Forelimb muscle (tissue), 1 donor: ENCODE data around the gene SLC9A9. TPM values are rescaled to one million over a fixed set of nuclear protein-coding genes. Genes with fewer than 3 reads are reported as not detected.
"Not testable (repeated sequence)": the region's sequence is repeated elsewhere in the genome, so short reads cannot be mapped to it uniquely, and the experiment has no call there.

Source experiments
- DNase-seq: peaks from one replicate; pipeline ENCODE4 v3.0.0-alpha.2; 2013; ENCODE audit warnings: low read depth
- polyA plus RNA-seq: library from polyadenylated mRNA; unstranded; fragments of 120-200 nt; gene quantifications from one replicate; pipeline ENCODE4 v1.2.1, GENCODE V29; 2013; ENCODE audit not compliant: insufficient read length

The SLC9A9 gene
- polyA plus RNA-seq, 1 donor = 10.0 TPM

GRCh38 chr3:143810166-143810952 is 37.9 kb downstream of the SLC9A9 start:
- DNase-seq = no peak

DNA sequence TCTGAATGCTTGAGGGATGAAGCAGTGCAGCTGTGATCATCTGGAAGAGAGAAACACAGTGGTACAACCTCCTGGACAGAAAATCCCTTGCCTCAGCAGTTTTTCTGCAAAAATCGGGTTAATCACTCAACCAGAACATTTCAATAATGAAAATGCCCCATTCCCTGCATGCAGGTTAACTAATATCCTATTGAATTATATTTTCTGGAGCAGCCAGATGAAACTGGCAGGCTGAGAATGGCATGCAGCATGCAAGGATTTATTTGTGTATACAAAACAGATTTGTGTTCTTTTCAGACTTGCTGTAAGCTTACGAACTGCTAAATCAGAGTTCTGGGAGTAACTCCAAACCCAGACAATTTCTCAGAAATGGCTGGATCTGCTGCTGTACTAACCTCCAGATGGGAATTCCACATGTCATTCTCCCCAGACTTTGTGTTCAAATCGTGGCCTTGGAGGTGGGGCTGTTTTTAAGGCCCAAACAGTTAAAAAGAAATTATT is 39.1 kb downstream of the SLC9A9 start:
- peak; percentile 93 for DNase-seq

GRCh38 chr3:143808030-143808429 is 40.2 kb downstream of the SLC9A9 start:
- DNase-seq = no peak

- DNase-seq = no peak
These were observed 42.2 kb downstream of the SLC9A9 start for GRCh38 chr3:143806038-143806437.

DNA sequence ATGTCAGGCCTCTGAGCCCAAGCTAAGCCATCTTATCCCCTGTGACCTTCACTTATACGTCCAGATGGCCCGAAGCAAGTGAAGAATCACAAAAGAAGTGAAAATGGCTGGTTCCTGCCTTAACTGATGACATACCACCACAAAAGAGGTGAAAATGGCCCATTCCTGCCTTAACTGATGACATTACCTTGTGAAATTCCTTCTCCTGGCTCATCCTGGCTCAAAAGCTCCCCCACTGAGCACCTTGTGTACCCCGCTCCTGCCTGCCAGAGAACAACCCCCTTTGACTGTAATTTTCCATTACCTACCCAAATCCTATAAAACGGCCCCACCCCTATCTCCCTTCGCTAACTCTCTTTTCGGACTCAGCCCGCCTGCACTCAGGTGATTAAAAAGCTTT is 42.8 kb downstream of the SLC9A9 start:
- DNase-seq = not testable (repeated sequence)

- DNase-seq = not testable (repeated sequence)
These were observed 47.2 kb downstream of the SLC9A9 start for GRCh38 chr3:143801046-143801445.

GRCh38 chr3:143798151-143798550 is 50.1 kb downstream of the SLC9A9 start:
- not testable (repeated sequence) for DNase-seq

GRCh38 chr3:143795874-143796273 is 52.4 kb downstream of the SLC9A9 start:
- no peak for DNase-seq

GRCh38 chr3:143794793-143795462 is 53.3 kb downstream of the SLC9A9 start:
- DNase-seq = no peak

DNA sequence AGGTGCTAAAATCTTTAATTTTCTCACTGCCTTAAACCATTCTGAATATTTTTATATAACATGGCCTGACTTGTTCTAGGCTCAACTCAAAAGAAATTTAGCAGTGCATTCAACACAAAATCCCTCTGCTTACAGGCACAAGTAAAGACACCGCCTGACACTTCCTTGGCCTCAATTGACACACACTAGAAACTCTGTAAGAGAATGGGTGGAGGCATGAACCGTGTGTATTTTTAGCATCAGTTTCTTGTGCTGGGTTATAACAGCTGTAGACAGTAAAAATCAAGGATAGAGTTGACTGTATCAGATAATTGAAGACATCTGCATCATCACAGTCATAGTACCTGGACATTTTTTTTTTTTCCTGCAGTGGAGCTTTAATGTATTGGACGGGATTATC is 54.3 kb downstream of the SLC9A9 start:
- no peak for DNase-seq

- no peak for DNase-seq
These were observed 56.9 kb downstream of the SLC9A9 start for GRCh38 chr3:143791386-143791785.

- DNase-seq = no peak
These were observed 61.8 kb downstream of the SLC9A9 start for GRCh38 chr3:143786219-143787191.

- DNase-seq = no peak
These were observed 63.8 kb downstream of the SLC9A9 start for GRCh38 chr3:143784446-143784845.

GRCh38 chr3:143783851-143784370 is 64.4 kb downstream of the SLC9A9 start:
- no peak for DNase-seq

GRCh38 chr3:143775459-143775858 is 72.8 kb downstream of the SLC9A9 start:
- no peak for DNase-seq

GRCh38 chr3:143771939-143772338 is 76.3 kb downstream of the SLC9A9 start:
- no peak for DNase-seq

DNA sequence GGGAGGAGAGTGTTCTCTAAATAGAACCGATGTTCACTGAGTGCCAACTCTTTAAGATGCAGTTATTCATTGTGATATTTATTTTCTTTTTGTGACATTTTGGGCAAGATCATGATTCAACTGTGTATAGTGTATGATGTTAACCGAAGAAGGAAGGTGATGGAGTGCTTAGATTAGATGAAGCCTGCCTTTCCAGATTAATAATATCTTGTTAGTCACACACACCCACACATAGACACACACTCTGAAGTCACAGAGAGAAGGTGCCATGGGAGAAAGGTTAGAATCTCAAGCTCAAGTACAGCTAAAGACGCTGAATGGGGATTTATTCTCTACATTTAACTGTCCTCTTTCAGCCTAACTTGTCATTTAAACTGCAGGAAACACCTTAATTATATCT is 77.0 kb downstream of the SLC9A9 start:
- DNase-seq = no peak

DNA sequence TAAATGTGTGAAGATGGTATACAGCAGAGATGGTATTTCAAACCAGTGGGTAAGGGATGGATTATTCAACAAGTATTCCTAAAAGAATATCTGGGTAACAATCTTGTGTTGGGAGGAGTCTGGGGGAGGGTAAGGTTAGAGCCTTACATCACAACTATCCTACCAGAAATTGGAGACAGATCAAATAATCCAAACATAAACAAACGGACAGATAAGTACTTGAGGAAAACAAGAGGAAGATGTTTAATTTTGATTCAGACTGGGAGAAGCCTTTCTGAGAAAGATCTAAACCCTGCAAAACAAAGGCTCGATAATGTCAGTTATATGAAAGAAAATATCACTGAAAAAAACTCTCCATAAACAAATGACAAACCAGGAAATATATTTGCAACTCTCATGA is 77.9 kb downstream of the SLC9A9 start:
- DNase-seq = no peak

DNA sequence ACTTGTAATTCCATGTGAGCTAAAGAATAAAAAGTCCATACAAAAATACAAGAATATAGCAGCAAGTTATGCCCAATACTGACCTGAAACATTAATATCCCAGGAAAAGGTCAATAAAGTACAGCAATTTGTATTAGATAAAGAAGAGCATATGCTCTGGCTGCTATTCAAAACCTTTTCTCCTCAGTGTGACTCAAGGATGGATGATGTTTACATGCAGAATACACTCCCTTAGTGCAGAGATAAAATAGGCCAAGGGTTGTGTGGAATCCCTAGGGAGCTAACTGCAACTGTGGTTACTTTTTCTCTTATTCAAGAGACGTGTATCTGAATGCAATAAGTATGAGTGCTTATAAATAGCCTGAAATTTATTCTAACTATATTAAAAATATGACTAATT is 78.7 kb downstream of the SLC9A9 start:
- DNase-seq = no peak

DNA sequence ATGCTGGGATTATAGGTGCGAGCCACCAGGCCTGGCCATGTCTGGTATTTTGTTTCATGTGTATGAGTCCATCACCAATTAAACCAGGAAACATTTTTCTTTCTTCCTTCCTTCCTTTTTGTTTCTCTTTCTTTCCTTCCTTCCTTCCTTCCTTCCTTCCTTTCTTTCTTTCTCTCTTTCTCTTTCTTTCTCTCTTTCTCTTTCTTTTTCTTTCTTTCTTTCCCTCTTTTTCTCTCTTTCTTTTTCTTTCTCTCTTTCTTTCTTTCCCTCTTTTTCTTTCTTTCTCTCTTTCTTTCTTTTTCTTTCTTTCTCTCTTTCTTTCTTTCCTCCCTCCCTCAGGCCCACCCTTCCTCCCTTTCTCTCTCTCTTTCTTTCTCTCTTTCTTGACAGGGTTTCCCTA is 83.4 kb downstream of the SLC9A9 start:
- DNase-seq = no peak

DNA sequence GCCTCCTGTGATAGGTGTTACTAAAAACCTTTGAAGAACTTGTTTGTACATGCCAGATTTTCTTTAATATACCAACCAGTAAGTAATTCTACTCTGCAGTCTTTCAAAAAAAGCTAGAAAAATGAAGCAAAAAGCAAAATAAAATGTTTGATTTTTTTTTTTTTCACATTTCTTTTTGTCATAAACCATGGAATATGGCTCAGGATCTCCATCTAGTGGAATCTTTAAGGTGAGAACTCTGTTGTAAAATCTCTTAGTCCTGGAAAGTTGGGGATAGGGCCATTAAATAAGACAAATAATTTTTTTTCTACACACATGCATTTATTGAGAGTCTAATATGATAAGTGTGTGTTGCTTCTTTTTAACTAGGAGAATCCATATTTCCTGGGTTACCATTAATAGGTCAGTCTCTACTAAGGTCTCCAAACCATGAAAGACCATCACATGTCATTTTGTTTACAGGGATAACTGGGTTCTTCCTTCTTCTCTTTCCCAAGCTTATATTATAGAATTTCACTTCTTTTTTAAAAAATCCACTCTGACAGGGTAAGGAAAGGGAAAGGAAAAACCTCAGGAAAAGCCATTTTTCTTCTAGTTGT is 84.6 kb downstream of the SLC9A9 start:
- DNase-seq = peak; percentile 34
